ENCODE data around the gene FLOT2. TPM values are rescaled to one million over a fixed set of nuclear protein-coding genes. Genes with fewer than 3 reads are reported as not detected.
A peak's percentile ranks its signal among the peaks of the same experiment; 100 is the strongest.

The FLOT2 gene
- total and polyA plus RNA-seq, 10 of the 15 experiments (the other 5 are each of a cell fraction or from before 2014, with no cell fraction given) = 56.8 to 302 (median 149) TPM

DNA sequence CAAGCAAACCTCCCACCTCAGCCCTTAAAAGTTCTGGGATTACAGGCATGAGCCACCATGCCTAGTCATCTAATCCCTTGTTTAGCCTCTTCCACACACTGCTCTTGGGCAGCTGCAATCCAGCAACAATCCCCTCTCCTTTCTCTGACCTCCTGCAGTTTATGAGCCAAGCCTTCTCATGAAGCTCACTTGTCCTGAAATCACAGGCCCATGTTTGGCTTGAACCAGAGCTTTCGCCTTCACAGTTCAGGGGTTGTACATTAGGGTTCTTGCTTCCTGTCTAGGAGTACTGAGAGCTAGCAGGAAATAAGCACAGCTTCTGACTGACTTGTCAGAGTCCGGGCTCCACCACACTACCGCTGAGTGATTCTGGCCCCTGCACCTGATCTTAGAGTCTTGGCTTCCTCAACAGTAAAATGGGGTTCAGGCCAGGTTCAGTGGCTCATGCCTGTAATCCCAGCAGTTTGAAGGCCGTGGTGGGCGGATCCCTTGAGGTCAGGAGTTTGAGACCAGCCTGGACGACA is 26.4 kb downstream of the FLOT2 start (continued):
- TF ChIP-seq, protein P1, sequence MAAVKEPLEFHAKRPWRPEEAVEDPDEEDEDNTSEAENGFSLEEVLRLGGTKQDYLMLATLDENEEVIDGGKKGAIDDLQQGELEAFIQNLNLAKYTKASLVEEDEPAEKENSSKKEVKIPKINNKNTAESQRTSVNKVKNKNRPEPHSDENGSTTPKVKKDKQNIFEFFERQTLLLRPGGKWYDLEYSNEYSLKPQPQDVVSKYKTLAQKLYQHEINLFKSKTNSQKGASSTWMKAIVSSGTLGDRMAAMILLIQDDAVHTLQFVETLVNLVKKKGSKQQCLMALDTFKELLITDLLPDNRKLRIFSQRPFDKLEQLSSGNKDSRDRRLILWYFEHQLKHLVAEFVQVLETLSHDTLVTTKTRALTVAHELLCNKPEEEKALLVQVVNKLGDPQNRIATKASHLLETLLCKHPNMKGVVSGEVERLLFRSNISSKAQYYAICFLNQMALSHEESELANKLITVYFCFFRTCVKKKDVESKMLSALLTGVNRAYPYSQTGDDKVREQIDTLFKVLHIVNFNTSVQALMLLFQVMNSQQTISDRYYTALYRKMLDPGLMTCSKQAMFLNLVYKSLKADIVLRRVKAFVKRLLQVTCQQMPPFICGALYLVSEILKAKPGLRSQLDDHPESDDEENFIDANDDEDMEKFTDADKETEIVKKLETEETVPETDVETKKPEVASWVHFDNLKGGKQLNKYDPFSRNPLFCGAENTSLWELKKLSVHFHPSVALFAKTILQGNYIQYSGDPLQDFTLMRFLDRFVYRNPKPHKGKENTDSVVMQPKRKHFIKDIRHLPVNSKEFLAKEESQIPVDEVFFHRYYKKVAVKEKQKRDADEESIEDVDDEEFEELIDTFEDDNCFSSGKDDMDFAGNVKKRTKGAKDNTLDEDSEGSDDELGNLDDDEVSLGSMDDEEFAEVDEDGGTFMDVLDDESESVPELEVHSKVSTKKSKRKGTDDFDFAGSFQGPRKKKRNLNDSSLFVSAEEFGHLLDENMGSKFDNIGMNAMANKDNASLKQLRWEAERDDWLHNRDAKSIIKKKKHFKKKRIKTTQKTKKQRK (IDR thresholded peaks at IDR 0.05; ENCODE audit: low read depth, low read length) = no peak
- no peak for TF ChIP-seq HCFC1 (IDR thresholded peaks at IDR 0.05; ENCODE audit: low read length)
- TF ChIP-seq ZNF274 (IDR thresholded peaks at IDR 0.05; ENCODE audit: insufficient read depth, insufficient read length) = no peak
- TF ChIP-seq, protein P2, sequence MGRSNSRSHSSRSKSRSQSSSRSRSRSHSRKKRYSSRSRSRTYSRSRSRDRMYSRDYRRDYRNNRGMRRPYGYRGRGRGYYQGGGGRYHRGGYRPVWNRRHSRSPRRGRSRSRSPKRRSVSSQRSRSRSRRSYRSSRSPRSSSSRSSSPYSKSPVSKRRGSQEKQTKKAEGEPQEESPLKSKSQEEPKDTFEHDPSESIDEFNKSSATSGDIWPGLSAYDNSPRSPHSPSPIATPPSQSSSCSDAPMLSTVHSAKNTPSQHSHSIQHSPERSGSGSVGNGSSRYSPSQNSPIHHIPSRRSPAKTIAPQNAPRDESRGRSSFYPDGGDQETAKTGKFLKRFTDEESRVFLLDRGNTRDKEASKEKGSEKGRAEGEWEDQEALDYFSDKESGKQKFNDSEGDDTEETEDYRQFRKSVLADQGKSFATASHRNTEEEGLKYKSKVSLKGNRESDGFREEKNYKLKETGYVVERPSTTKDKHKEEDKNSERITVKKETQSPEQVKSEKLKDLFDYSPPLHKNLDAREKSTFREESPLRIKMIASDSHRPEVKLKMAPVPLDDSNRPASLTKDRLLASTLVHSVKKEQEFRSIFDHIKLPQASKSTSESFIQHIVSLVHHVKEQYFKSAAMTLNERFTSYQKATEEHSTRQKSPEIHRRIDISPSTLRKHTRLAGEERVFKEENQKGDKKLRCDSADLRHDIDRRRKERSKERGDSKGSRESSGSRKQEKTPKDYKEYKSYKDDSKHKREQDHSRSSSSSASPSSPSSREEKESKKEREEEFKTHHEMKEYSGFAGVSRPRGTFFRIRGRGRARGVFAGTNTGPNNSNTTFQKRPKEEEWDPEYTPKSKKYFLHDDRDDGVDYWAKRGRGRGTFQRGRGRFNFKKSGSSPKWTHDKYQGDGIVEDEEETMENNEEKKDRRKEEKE (IDR thresholded peaks at IDR 0.05) = no peak
- TF ChIP-seq BCL11A (IDR thresholded peaks at IDR 0.05; ENCODE audit: low read depth, low read length) = no peak
- TF ChIP-seq WRNIP1 (IDR thresholded peaks at IDR 0.05; ENCODE audit: borderline replicate concordance, low read depth, low read length) = no peak
- no peak for TF ChIP-seq NR2C2 (IDR thresholded peaks at IDR 0.05; ENCODE audit: borderline replicate concordance, control insufficient read depth, insufficient read length, low read depth)
- TF ChIP-seq SUZ12 (IDR thresholded peaks at IDR 0.05; ENCODE audit: unreplicated experiment) = no peak
- TF ChIP-seq, protein P3, sequence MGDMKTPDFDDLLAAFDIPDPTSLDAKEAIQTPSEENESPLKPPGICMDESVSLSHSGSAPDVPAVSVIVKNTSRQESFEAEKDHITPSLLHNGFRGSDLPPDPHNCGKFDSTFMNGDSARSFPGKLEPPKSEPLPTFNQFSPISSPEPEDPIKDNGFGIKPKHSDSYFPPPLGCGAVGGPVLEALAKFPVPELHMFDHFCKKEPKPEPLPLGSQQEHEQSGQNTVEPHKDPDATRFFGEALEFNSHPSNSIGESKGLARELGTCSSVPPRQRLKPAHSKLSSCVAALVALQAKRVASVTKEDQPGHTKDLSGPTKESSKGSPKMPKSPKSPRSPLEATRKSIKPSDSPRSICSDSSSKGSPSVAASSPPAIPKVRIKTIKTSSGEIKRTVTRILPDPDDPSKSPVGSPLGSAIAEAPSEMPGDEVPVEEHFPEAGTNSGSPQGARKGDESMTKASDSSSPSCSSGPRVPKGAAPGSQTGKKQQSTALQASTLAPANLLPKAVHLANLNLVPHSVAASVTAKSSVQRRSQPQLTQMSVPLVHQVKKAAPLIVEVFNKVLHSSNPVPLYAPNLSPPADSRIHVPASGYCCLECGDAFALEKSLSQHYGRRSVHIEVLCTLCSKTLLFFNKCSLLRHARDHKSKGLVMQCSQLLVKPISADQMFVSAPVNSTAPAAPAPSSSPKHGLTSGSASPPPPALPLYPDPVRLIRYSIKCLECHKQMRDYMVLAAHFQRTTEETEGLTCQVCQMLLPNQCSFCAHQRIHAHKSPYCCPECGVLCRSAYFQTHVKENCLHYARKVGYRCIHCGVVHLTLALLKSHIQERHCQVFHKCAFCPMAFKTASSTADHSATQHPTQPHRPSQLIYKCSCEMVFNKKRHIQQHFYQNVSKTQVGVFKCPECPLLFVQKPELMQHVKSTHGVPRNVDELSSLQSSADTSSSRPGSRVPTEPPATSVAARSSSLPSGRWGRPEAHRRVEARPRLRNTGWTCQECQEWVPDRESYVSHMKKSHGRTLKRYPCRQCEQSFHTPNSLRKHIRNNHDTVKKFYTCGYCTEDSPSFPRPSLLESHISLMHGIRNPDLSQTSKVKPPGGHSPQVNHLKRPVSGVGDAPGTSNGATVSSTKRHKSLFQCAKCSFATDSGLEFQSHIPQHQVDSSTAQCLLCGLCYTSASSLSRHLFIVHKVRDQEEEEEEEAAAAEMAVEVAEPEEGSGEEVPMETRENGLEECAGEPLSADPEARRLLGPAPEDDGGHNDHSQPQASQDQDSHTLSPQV (IDR thresholded peaks at IDR 0.05) = no peak
- TF ChIP-seq ETV6 (conservative IDR thresholded peaks at IDR 0.05 in 1 of 2, IDR thresholded peaks at IDR 0.05 in 1 of 2; ENCODE audit: borderline replicate concordance in 1 of 2, low read depth in 1 of 2) = peak in 1 of 2 experiments; percentile 67; a peak in 1 of 4 replicates
- no peak for TF ChIP-seq PRDM15 (CRISPR knock-in tag; IDR thresholded peaks at IDR 0.05)
- TF ChIP-seq, protein P4, sequence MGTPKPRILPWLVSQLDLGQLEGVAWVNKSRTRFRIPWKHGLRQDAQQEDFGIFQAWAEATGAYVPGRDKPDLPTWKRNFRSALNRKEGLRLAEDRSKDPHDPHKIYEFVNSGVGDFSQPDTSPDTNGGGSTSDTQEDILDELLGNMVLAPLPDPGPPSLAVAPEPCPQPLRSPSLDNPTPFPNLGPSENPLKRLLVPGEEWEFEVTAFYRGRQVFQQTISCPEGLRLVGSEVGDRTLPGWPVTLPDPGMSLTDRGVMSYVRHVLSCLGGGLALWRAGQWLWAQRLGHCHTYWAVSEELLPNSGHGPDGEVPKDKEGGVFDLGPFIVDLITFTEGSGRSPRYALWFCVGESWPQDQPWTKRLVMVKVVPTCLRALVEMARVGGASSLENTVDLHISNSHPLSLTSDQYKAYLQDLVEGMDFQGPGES (IDR thresholded peaks at IDR 0.05) = no peak
- no peak for TF ChIP-seq DPF2 (IDR thresholded peaks at IDR 0.05)
- TF ChIP-seq ZNF24 (IDR thresholded peaks at IDR 0.05) = no peak

Measured in GM12878 (cell line).